GM19468 (cell line): Measurements from ENCODE around the gene ENG.
"Not testable (repeated sequence)": the region's sequence is repeated elsewhere in the genome, so short reads cannot be mapped to it uniquely, and the experiment has no call there.

Experiments
- ATAC-seq: cut with Tn5 transposase; IDR thresholded peaks from one replicate; pipeline ENCODE4 v1.9.1; 2021; ENCODE audit warnings: mild to moderate bottlenecking, moderate library complexity, moderate number of reproducible peaks; ENCODE audit not compliant: unreplicated experiment; ENCODE audit errors: extremely low read depth

ENG gene

GRCh38 chr9:127846443-127847177, 7.8 kb downstream of the ENG start:
- ATAC-seq: no peak

GRCh38 chr9:127845619-127846018, 8.8 kb downstream of the ENG start:
- not testable (repeated sequence) for ATAC-seq

- no peak for ATAC-seq
Observed at GRCh38 chr9:127844821-127845359, 9.6 kb downstream of the ENG start.

- ATAC-seq: no peak
Observed at GRCh38 chr9:127841087-127841835, 13.2 kb downstream of the ENG start.

- ATAC-seq: no peak
Observed at GRCh38 chr9:127838375-127839078, 15.9 kb downstream of the ENG start.

GRCh38 chr9:127837346-127837745, 17.1 kb downstream of the ENG start:
- no peak for ATAC-seq

- ATAC-seq: not testable (repeated sequence)
Observed at GRCh38 chr9:127836561-127836960, 17.9 kb downstream of the ENG start.

GRCh38 chr9:127835991-127836516, 18.4 kb downstream of the ENG start:
- no peak for ATAC-seq

GRCh38 chr9:127833555-127833954, 20.9 kb downstream of the ENG start:
- no peak for ATAC-seq

- no peak for ATAC-seq
Observed at GRCh38 chr9:127832248-127832647, 22.2 kb downstream of the ENG start.

- ATAC-seq: no peak
Observed at GRCh38 chr9:127829205-127829906, 25.1 kb downstream of the ENG start.

GRCh38 chr9:127828262-127829031, 26.0 kb downstream of the ENG start:
- ATAC-seq: no peak

GRCh38 chr9:127826253-127826913, 28.1 kb downstream of the ENG start:
- no peak for ATAC-seq

- no peak for ATAC-seq
Observed at GRCh38 chr9:127825319-127826051, 29.0 kb downstream of the ENG start.

- no peak for ATAC-seq
Observed at GRCh38 chr9:127822108-127822507, 32.4 kb downstream of the ENG start.

GRCh38 chr9:127818574-127818973, 35.9 kb downstream of the ENG start:
- no peak for ATAC-seq

GRCh38 chr9:127817881-127818434, 36.5 kb downstream of the ENG start:
- no peak for ATAC-seq

GRCh38 chr9:127816728-127817127, 37.7 kb downstream of the ENG start:
- ATAC-seq: no peak
